SW480 (cell line): ENCODE measurements around the gene FAM83G.

Experiments
- DNase-seq: peaks from one replicate; pipeline ENCODE4 v3.0.0-alpha.2; 2016; ENCODE audit warnings: low spot score

Gene FAM83G

GRCh38 chr17:18987230-18987610, 17.3 kb downstream of the FAM83G start:
- DNase-seq: no peak

DNA sequence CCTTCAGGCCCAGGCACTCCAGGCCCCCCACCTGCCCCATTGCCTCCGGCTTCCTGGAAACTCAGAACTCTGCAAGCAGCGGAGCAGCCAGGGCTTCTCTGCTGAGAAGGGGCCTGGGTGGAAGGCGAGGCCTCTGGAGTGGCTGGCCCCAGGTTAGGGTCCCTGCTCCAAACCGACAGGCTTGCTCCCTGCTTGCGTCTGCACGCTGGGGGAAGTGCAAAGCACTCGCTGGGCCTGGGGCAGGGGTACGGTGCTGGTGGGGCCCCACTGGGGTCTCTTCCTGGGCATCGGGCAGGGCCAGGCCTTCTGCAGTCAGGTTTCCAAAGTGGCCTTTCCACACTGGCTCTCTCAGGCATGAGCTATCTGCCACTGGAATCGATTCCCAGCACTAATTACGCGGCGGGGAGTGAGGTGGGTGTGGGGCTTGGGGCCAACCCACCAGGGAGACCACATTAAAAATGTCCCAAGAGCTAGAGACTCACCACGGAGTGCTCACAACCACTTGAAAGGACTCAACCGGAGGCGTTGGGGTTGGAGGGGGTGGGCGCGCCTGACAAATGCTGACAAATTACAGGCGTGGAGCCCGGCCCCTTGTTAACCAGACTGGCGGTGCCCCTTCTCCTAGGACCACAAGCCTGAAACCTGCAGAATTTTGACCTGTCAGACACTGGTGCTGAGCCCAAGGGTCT, 17.9 kb downstream of the FAM83G start:
- DNase-seq: peak; percentile 46

GRCh38 chr17:18985475-18985874, 19.1 kb downstream of the FAM83G start:
- DNase-seq: no peak

DNA sequence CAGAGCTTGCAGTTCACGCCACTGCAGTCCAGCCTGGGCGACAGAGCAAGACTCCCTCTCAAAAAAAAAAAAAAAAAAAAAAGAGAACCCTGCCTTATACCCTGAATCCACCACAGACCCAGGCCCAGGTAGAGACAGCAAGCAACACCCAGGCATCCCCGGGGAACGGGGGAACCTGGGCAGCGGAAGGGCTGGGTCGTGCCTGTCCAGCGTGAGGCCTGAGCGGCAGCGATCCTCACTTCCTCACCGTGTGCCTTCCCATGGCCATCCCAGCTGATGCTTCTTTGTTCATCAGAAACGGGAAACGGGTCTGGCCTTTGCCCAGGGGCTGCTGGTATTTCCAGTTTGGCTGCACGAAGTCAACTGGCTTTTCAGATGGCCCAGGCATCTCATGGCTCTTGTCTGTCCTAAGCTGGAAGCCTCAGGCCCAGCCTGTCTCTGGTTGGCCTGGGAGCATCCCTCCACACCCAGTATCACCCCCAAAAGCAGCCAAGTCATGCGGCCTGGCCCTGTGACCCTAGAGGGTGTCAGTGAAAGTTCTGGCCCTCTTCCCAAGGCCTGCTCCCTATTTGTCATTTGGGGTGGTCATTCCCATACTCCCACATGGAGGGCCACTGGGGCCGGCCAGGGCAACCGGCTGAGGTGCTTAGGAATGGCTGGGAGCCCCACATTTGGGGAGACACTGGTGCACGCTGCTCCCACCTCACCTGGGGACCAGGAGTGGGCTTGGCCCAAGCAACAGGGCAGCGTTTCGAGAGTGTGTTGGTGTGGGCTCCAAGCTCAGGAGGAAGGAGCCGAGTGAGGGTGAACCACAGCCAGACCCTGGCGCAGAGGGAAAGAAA, 20.1 kb downstream of the FAM83G start:
- no peak for DNase-seq

- peak; percentile 44 for DNase-seq
Observed at GRCh38 chr17:18981642-18982424, 22.7 kb downstream of the FAM83G start.

- no peak for DNase-seq
Observed at GRCh38 chr17:18981335-18981641, 23.3 kb downstream of the FAM83G start.

- DNase-seq: no peak
Observed at GRCh38 chr17:18980682-18981334, 23.8 kb downstream of the FAM83G start.

DNA sequence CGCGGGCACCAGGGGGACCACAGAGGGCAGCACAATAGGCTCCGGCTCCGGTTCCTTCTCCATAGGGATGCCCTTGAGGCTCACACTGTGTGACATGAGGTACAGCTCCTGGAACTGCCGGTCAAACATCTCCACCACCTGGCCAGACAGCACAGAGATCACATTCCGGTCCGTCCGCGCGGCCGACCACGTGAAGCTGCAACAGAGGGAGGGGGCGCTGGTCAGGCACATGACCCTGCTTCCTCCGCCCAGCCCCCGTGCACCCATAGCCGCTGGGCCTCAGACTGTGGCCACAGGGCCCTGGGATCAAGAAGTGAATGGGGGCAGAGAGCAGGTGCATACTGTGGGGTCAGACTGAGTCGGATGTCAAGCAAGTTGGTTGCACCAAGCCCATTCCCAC, 25.9 kb downstream of the FAM83G start:
- no peak for DNase-seq

- no peak for DNase-seq
Observed at GRCh38 chr17:18978050-18978449, 26.5 kb downstream of the FAM83G start.

DNA sequence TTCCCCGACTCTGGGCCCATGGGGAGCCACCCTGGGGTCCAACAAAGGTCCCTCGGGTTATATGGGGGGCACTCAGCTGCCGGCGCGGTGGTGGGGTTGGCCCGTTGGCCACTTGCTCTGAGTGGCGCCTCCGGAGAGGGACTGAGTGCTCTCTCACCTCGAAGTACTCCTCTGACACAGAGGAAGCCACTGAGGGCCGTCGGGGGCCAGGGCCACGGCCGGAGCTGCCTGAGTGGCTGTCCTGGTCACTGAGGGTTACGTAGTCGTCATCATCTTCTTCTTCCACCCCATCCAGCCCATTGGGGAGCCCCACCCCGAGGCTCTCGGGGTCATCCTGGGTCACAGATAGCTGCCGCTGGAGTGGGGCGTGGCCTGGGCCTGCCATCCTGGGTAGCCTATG, 26.9 kb downstream of the FAM83G start:
- no peak for DNase-seq

DNA sequence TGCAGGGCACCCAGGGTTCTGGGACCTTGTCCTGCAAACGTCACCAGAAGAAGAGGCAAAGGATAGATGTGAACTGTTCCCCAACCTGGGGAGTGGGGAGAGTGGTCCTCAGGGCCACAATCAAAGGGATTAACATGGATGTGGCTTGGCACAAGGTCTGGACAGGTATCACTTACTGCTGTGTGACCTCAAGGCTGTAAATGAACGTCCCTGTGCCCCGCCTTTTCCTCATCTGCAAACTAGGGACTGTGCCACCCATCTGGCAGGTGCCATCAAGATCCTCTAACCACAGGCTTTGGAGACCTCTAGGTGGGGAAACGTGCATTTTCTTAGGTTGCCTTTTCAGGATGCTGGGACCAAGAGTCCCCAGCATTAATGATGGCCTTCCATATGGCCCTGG, 27.5 kb downstream of the FAM83G start:
- DNase-seq: no peak

DNA sequence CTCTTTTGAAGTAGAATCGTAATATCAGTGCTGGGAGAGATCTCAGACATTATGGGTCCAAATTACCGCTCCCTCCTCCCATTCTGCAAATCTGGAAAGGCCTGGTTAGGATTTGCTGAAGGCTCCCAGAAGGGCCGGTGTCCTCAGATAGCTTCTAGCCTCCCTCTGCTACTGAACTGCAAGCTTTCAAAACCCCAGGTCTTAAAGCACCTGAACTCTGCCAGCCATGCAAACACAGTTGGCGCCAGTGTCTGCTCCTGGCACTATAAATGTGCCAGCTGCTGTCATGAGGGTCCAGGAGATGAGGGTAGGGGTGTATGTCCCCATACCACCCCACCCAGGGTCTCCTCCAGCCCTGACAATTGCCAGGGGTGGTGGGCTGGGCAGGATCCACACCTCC, 28.4 kb downstream of the FAM83G start:
- no peak for DNase-seq

DNA sequence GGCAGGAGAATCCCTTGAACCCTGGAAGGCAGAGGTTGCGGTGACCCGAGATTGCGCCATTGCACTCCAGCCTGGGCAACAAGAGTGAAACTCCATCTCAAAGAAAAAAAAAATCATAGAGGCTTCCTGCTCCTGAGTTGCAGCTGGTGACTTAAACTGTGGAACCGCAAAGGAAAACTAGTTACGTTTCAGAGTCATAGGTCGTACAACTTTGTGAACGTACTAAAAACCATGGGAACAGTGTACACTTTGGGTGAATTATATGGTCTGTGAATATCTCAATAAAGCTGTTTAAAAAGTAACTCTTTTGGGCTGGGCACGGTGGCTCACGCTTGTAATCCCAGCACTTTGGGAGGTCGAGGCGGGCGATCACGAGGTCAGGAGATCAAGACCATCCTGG, 29.0 kb downstream of the FAM83G start:
- no peak for DNase-seq

DNA sequence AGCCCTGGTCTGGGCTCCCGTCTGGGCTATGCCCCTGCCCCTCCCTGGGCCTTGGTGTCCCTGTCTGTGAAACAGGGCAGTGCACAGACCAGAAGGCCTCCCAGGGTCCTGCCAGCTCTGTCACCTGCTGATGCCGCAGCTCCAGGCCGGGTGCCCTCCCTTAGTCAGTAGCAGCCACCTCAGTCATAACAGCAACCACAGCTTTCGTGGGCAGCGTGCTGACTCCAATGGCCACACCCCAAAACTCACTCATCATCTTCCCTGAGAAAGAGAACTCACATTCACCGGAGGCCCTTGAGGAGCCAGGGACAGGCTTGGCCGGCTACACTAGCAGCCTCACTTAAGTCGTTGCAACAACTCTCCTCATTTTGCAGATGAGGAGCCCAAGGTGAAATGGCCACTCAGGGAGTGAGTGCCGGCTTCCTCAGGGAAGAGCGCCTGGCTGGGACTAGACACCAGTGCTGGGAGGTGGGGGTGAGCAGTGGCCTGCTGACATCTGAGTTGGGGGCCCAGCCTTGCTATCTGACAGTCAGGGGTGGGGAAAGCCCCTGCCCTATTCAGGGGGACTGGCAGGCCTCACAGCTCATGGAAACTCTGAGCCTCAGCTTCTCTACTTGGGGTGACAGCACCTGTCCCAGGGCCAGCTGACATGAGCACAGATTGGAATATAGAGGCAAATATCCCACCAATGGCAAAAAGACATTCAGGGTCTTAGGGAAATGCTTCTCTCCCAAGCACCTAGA, 30.0 kb downstream of the FAM83G start:
- DNase-seq: no peak

DNA sequence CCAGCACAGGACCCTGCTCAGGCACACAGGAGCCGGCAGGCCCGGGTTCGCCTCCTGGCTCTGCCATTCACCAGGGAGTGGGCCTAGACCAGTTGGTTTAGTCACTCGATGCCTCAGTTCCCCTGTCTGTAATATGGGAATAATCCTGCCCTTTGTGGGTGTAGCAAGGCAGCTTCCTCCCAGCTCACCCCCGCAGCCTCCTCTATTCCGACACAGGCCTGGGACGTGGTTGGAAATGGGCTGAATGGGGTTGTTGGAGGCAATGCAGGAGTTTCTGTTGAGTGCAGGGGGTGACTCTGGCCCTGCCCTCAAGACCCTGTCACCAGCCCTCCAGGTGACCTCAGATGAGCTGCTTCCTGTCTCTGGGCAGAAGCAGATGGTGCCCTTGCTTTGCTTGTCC, 32.8 kb downstream of the FAM83G start:
- DNase-seq: no peak

GRCh38 chr17:18970582-18971480, 33.7 kb downstream of the FAM83G start:
- no peak for DNase-seq

DNA sequence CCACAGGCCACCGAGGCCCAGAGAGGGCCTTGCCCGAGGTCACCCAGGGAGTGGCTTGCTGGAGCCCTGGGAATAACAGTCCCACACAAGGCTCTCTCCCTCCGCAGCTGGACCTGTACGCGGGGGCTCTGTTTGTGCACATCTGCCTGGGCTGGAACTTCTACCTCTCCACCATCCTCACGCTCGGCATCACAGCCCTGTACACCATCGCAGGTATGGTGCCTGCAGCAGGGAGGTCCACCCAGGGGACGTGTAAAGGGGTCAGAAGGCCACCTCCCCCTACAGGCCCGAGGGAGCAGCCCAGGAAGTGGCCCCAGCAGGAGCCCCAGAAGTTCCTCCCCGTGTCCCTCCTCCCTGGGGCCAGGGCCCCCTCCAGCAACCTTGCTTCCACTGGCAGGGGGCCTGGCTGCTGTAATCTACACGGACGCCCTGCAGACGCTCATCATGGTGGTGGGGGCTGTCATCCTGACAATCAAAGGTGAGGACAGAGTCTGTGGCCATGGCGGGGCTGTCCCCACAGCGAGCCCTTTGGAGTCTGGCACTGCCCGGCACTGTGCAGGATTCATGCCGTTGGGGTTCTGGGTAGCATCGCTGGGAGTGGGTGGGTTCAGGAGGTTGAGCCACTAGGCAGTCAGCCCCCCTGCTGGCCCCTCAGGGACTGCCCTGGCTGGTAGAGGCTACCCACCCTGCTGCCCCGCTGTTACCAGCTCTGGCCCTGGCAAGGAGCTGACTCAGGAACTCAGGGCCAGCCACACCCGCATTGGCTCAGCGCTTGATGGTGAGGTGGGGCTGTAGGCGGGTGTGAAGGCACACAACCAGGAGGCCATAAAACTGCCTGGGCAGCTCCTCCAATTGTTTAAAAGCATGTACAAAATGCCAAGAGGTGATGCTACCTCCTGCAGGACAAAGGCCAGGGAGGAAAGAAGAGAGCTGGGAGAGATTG, 35.3 kb downstream of the FAM83G start:
- DNase-seq: peak; percentile 60

DNA sequence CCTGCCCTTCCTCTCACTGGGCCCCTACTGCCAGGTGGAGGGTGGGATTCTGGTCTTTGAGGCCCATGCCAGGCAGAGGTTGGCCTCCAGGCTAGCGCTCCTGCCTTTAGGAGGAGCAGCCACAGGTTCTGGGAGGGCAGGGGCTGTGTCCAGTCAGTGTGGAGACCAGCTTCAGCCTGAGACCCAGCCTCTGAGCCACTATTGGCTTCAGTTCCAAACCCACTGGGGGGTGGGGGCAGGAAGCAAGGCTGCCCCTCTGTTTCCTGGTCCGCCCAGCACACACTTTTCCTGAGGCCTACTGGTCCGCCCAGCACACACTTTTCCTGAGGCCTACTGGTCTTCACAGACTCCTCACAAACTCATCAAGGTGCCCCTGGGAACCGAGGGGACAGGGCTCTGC, 36.2 kb downstream of the FAM83G start:
- no peak for DNase-seq

- DNase-seq: no peak
Observed at GRCh38 chr17:18967916-18968315, 36.6 kb downstream of the FAM83G start.
